Kidney glomerular epithelial cell (primary cell): Measurements from ENCODE around the gene KRT79.

ENCODE experiments used
- DNase-seq: peaks from one replicate; lab custom pipeline; 2025; lab: John Stamatoyannopoulos, UW

Gene KRT79

GRCh38 chr12:52835271-52836041, 1.3 kb upstream of the KRT79 start:
- DNase-seq = no peak

GRCh38 chr12:52834727-52835001, 553 bp upstream of the KRT79 start:
- DNase-seq = no peak

GRCh38 chr12:52832985-52833905, 866 bp downstream of the KRT79 start:
- DNase-seq = no peak

- no peak for DNase-seq
These were observed 1.7 kb downstream of the KRT79 start for GRCh38 chr12:52832451-52832850.

GRCh38 chr12:52831251-52831650, 2.9 kb downstream of the KRT79 start:
- no peak for DNase-seq

- DNase-seq = no peak
These were observed 3.9 kb downstream of the KRT79 start for GRCh38 chr12:52829986-52830770.

GRCh38 chr12:52828591-52829021, 5.5 kb downstream of the KRT79 start:
- no peak for DNase-seq

- peak; percentile 21 for DNase-seq
These were observed 6.0 kb downstream of the KRT79 start for GRCh38 chr12:52828156-52828555.

- no peak for DNase-seq
These were observed 6.5 kb downstream of the KRT79 start for GRCh38 chr12:52827499-52828090.

- DNase-seq = peak; percentile 59
These were observed 7.3 kb downstream of the KRT79 start for GRCh38 chr12:52826611-52827498.

GRCh38 chr12:52825961-52826360, 8.2 kb downstream of the KRT79 start:
- no peak for DNase-seq

- no peak for DNase-seq
These were observed 9.2 kb downstream of the KRT79 start for GRCh38 chr12:52824741-52825410.

GRCh38 chr12:52823761-52824450, 10.2 kb downstream of the KRT79 start:
- DNase-seq = no peak

GRCh38 chr12:52822771-52823510, 11.2 kb downstream of the KRT79 start:
- no peak for DNase-seq

GRCh38 chr12:52821826-52822660, 12.1 kb downstream of the KRT79 start:
- DNase-seq = no peak

- no peak for DNase-seq
These were observed 12.9 kb downstream of the KRT79 start for GRCh38 chr12:52821071-52821730.

GRCh38 chr12:52820521-52820920, 13.6 kb downstream of the KRT79 start:
- no peak for DNase-seq
